GM11168 (cell line): ENCODE measurements around the gene IPCEF1.
"Not testable (repeated sequence)": the region's sequence is repeated elsewhere in the genome, so short reads cannot be mapped to it uniquely, and the experiment has no call there.

Experiments used
- in situ Hi-C: fragments of 300-500 bp; cut with MboI; formaldehyde crosslinking; loops from one replicate; pipeline ENCODE4 v1.12.0; 2022; ENCODE audit warnings: low sequenced_read_pairs; ENCODE audit not compliant: unreplicated experiment

IPCEF1 gene

DNA sequence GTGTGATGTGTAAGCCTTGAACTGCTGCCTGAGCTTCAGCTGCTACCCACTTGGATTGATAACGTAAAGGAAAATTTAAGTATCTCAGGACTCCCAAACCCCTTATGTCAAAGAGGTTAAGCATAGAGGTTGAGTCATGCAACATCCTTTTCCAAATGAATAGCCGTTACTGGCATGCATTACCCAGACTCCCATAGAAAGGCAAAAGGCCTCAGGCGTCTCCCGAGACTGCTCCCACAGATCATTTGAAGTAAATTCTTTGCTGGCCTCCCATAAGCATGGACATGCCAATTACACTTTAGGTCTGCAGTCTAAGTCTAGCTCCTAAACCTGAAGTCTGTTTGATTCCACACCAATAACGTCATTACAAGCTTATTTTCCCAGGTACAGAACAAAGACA, 14.7 kb downstream of the IPCEF1 start:
- in situ Hi-C loops, result no loop called here

- in situ Hi-C loops, result no loop called here
Measured at GRCh38 chr6:154341336-154341735, 15.3 kb downstream of the IPCEF1 start.

GRCh38 chr6:154337406-154338005, 19.1 kb downstream of the IPCEF1 start:
- in situ Hi-C loops, result no loop called here

GRCh38 chr6:154334147-154334546, 22.5 kb downstream of the IPCEF1 start:
- in situ Hi-C loops, result not testable (repeated sequence)

DNA sequence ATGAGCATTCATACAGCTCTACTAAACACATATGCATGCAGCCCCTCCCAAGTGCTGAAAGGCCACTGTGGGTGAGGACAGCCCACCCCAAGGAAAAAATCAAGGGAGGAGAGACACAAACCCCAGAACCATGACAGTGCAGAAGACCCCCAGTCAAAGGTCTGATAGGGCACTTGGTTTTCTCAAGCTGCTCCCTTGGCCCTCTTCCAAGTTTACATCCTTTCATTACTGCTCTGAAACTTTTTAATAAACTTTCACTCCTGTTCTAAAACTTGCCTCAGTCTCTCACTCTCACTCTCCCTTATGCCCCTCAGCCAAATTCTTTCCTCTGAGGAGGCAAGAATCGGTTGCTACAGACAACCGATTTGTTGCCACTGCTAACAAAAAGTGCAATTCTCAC, 24.9 kb downstream of the IPCEF1 start:
- in situ Hi-C loops, result no loop called here

GRCh38 chr6:154329350-154330170, 27.0 kb downstream of the IPCEF1 start:
- in situ Hi-C loops, result no loop called here

GRCh38 chr6:154327313-154327712, 29.3 kb downstream of the IPCEF1 start:
- in situ Hi-C loops, result not testable (repeated sequence)

- in situ Hi-C loops, result no loop called here
Measured at GRCh38 chr6:154325142-154325541, 31.5 kb downstream of the IPCEF1 start.

DNA sequence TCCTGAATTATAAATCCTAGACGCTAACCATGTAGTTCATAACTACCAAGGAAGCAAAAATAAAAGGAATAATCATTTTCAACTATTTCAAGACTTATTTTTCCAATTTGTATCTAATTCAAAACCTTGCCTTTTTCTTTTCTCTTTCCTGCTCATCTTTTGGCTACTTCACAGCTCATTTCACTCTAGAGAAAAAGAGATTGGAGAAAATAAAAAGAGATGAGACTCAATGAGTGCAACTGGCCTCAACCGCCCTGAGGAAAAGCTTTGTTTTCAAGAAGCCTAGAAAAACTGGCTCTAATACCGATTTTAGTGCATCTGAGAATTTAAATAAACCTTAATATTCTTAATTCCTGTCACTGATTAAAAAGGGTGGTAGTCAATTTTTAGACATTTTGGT, 36.4 kb downstream of the IPCEF1 start:
- in situ Hi-C loops, result no loop called here

DNA sequence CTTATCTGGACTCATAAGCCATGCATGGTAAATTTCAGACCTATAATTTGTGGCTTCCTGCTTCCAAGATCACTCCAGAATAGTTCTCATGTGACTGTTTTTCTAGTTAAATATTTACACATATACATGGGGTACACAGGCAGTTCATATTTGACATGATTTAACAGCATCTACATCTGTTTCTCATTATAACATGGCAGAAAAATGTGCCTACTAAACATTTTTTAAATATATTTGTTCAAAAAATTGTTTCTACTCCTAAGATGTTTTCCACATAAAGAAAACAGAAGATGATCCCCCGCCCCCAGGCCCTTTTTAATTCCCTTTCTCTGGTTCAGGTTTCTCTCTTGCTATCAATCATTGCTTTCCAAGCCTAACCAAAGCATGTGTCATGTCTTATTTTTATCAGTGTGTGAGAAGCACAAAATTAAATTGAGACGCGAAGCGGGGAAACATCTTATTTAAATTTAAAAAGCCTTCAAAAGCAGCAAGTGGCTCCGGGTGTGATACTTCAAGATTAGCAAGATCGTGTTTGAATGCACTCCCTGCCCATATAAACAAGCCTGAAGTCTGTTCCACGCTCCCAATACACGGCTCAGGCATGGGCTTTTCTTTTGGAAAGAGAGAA, 37.3 kb downstream of the IPCEF1 start:
- in situ Hi-C loops, result no loop called here

GRCh38 chr6:154318721-154319120, 37.9 kb downstream of the IPCEF1 start:
- in situ Hi-C loops, result no loop called here

DNA sequence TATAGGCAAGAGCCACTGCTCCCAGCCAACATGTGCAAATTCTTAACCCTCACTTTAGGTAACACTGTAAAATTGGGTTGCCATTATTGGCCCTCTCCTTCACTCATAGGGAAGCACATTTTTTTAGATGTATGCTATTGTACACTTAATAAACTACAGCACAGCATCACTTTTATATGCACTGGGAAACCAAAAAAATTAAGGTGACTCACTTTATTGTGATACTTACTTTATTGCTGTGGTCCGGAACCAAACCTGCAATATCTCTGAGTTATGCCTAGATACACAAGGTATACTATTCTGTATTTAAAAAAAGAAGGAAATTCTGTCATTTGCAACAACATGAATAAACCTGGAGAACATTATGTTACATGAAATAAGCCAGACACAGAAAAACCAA, 40.5 kb downstream of the IPCEF1 start:
- in situ Hi-C loops, result no loop called here

- in situ Hi-C loops, result no loop called here
Measured at GRCh38 chr6:154314084-154314483, 42.5 kb downstream of the IPCEF1 start.

- in situ Hi-C loops, result no loop called here
Measured at GRCh38 chr6:154308986-154309385, 47.6 kb downstream of the IPCEF1 start.

- in situ Hi-C loops, result no loop called here
Measured at GRCh38 chr6:154307696-154308425, 48.7 kb downstream of the IPCEF1 start.

DNA sequence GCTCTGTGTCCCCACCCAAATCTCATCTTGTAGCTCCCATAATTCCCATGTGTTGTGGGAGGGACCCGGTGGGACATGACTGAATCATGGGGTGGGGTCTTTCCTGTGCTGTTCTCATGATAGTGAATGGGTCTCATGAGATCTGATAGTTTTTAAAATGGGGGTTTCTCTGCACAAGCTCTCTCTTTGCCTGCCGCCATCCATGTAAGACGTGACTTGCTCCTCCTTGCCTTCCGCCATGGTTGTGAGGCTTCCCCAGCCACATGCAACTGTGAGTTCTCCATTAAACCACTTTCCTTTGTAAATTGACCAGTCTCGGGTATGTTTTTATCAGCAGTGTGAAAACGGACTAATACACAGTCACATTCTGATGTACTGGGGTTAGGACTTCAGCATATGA, 49.5 kb downstream of the IPCEF1 start:
- in situ Hi-C loops, result not testable (repeated sequence)

GRCh38 chr6:154306696-154307095, 49.9 kb downstream of the IPCEF1 start:
- in situ Hi-C loops, result no loop called here

GRCh38 chr6:154304191-154304590, 52.4 kb downstream of the IPCEF1 start:
- in situ Hi-C loops, result no loop called here

DNA sequence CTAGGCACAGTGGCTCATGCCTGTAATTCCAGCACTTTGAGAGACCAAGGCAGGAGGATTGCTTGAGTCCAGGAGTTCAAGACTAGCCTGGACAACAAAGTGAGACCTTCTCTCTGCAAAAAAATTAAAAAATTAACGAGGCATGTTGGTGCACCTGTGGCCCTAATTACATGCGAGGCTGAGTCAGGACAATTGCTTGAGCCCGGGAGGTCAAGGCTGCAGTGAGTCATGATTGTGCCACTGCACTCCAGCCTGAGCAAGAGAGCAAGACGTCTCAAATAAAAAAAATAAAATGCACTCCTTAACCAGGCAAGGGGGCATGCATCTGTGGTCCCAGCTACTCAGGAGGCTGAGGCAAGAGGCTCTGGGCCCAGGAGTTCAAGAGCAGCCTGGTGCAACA, 53.0 kb downstream of the IPCEF1 start:
- in situ Hi-C loops, result not testable (repeated sequence)

DNA sequence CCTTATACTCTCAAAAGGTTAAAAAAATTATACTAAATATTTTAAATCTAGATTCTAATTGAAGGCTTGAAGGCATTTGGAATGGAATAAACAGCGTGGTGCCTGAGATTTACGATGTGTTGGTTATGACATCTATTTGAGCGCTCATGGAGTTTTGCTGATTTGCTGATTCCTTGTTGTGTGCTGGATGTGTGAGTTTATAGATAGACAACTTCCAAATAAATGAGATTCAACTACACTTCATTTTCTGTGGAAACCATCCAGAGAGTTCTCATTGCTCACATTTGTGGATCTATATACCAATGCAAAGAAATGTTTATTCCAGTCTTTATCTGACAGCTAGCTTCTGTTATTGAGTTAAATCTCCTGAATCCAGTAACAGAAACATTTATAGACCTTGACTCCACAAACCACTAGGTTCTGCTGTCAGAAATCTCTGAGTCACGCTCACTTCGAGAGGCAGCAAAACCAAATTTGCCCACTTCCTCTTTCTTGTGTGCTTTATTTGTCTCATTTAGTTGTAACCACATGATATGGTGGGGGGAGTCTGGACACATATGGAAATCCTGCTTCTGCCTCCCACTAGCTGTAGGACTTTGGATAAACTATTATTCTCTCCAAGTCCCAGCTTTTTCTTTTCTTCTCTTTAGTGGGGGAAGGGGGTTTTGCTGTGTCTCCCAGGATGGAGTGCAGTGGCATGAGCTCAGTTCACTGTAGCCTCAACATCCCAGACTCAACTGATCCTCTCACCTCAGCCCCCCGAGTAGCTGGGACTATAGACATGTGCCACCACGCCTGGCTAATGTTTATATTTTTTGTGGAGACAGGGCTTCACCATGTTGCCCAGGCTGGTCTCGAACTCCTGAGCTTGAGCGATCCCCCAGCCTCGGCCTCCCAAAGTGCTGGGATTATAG, 54.5 kb downstream of the IPCEF1 start:
- in situ Hi-C loops, result no loop called here
